Ureter (tissue), 1 donor: ENCODE results near the gene CPE. TPM values are rescaled to one million over a fixed set of nuclear protein-coding genes. Genes with fewer than 3 reads are reported as not detected.

ENCODE experiments used
- DNase-seq: peaks from one replicate; pipeline ENCODE4 v3.0.0-alpha.2; 2020; ENCODE audit warnings: low spot score
- total RNA-seq: library from RNA; stranded (reverse); gene quantifications from one replicate; pipeline ENCODE4 v1.2.4, GENCODE V29; 2023
- donor health status: DM: yes; HTN: yes; CAD: no.

Gene CPE
- total RNA-seq, 1 donor from 2014 or later = 70.4 TPM

DNA sequence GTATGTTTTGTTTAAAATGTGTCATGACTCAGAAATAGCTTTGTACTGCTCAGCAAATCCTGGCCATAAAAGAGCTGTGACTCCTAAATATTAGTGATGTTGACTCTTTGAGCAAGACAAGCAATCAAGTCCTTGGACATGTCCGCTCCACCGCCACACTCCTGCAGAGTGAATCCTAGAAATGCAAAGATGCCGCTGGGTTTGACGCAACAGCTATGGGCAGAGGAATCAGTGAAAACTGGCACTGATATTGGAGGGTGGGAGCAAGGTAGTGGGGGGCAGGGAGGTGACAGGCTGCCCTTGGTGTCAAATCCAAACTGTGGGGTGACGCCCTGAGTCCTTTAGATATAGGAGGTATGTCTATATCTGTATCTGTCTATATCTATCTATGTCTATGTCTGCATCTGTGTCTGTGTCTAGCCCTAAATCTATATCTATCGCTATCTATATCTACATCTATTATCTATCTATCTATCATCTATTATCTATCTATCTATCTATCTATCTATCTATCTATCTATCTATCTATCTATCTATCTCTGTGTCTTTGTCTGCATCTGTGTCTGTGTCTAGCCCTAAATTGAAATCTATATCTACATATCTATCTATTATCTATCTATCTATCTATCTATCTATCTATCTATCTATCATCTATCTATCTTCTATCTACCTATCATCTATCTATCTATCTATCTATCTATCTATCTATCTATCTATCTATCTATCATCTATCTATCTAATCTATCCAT is 129.7 kb downstream of the CPE start:
- no peak for DNase-seq

GRCh38 chr4:165512424-165512823 is 133.6 kb downstream of the CPE start:
- DNase-seq = no peak

DNA sequence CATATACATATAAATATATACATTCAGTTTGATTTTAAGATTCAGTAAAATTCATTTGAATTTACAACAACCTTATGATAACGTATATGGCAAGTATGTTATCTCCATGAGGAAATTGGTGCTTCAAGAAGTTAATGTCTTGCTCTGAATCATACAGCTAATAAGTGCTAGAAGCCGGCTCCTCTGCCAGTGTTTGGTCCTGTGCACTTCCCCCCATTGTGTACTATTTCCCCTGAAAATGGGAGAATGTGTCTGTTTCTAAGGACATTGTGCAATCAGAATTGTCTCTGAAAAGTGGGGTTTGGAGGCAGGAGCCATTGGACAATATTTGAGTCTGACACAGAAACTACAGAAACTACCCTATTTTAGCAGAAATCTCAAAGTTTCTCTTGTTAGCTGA is 135.9 kb downstream of the CPE start:
- DNase-seq = no peak

- DNase-seq = no peak
Measured at GRCh38 chr4:165515201-165515600, 136.4 kb downstream of the CPE start.

GRCh38 chr4:165516281-165516833 is 137.5 kb downstream of the CPE start:
- no peak for DNase-seq

DNA sequence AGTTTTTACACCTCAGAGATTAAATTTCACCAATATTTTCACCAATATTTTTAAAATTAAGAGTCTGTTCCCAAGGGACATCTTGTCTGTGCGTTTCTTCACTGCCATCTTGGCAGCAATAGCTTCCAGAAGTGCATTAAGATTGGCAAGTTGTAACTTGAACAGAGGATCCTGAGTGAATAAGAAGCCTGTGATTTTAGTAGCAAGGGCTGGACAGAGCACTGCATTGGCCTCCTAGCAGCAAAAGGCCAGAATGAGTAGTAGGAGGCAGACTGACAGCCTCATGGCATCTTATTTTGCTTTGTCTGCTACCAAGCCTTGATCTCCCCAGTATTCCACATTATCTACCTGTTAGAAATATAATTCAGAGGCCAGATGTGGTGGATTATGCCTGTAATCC is 138.4 kb downstream of the CPE start:
- DNase-seq = no peak

DNA sequence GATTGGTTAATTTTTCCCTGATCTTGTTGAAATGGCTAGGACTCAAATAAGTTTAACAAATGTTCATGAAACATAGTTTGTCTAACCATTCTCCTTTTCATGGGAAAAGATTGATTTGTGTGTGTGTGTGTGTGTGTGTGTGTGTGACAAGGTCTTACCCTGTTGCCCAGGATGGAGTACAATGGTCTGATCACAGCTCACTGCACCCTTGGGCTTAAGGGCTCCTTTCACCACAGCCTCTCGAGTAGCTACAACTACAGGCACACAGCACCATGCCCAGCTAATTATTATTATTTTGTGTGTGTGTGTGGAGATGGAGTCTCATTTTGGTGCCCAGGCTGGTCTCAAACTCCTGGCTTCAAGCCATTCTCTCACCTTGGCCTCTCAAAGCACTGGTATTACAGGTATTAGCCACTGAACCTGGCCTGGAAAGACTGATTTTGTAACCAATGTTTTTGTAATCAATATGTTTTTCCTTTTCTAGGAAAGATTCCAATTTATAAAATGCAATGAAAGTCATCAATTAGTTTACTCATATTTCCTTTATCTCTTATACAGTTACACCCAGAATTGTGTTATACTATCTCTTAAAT is 139.3 kb downstream of the CPE start:
- no peak for DNase-seq

DNA sequence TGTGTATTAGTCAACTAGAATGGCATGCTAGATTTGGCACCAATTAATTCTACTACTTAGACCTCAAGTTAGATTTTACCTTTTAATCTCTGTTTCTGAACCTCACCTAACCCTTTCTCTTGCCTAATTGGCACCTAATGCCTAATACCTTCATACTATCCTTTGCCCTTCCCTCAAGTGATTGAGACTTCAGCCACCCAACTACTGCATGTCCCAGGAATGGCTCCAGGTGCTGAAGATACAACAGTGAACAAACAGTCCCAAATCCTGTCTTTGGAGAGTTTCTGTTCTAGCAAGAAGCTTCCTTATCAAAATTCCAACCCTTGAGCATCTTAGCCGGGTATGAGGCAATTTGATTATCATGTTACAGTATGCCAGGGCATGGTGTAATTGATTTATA is 139.9 kb downstream of the CPE start:
- DNase-seq = no peak

DNA sequence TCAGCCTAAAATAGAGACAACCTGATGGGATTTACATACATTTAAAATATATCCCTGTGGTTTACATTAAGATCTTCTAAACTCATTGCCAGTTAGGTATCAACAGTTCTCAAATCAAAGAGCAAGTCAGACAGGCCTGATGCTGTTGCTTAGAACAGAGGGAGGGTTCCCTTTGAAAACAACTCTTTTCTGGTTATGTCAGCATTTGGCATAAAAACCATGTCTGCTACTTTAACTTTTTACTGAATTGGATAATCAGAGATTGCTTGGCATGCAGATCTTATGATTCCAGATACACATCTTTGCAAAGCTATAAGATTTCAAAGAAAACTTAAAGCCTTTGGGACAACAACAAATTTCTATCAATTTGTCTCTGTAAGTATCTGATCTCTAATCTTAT is 140.8 kb downstream of the CPE start:
- DNase-seq = no peak

DNA sequence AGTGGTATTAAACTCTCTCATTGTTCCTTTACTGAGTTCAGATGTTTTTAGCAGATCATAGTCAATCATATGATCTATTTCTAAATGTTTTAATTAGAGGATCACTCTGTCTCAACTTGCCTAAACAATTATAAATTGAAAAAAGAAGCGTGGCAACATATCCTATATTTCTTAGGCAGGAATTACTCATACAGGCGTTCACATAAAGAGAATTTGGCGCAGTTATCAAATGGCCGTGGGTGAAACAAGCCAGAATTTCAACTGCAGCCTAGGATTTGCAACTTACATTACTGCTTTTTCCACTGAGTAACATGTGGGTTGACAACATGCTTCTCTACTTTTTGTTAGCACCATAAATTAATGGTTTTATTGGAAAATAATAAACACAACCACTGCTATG is 141.3 kb downstream of the CPE start:
- no peak for DNase-seq

GRCh38 chr4:165522050-165522449 is 143.2 kb downstream of the CPE start:
- no peak for DNase-seq

DNA sequence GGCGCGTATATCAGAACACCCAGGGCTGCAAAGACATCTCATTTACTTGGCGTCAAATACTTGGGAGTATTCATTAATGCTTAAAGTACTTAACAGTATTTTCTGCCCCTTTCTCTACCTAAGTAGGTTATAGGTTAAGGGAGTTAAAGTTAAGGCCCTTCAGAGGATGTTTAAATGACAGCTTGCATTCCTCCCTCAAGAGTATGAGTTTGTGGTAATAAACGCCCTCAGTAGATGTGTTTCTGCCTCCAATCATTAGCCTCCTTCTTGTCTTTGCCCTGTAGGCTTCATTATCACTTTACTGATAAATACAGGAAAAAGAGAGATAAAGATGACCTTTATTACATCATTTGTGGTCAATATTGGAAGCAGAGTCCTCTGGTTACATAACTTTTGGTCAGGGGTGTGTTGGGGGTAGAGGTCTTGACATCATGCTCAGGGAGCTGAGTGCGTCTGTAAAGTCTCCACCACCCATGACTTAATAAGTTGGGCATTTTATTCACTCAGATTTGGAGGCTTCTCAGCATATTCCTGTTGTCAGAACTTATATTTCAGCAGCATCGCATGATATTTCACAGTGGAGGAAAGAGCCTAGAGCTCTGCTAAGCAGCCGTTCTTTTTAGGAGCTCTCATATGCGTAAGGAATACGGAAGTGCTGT is 145.9 kb downstream of the CPE start:
- DNase-seq = no peak

GRCh38 chr4:165532976-165533375 is 154.2 kb downstream of the CPE start:
- DNase-seq = no peak

DNA sequence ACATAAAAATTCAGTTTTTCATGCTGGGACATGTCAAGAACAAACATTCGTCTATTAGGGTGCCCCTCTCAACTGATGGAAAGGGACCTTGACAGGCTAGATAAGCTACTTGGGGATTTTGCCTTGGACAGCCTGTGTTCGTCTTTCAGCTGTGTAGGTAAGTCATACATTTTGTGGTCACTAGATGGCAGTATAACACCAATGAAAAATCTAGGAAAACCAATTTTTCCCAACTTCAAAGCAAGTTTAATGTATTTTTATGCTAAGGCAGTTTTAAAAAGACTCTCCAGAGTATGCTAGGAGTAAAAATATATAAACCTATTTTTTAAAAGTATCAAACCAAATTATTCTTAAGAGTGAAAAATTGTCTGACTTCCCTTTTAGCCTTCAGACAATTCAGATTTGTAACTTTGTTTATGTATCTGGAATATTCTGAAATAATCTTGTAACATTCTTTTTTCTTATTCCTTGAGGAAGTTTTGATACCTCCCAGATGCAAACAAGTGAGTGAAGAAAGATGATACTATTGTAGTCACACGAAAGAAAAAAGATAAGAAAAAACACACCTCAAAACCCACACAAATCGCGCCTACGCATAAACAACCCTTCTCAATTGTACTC is 158.3 kb downstream of the CPE start:
- no peak for DNase-seq

DNA sequence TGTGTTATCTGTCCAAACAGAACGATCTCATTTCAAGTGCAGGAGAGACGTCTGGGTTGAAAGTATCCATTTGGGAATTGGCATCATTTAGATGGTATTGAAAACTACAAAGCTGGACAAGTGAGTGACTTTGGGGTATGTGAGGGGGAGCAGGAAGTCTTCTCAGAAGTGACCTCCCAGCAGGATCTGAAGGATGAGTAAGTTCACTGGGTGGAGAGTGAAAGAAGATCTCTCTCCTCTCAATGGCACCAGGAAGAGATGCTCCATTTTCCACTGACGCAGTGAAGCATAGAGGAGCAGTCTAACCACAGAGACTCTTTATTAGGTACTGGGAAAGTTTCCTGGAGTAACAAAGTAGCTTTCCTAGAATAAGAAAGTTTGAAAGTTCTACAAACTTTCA is 161.0 kb downstream of the CPE start:
- DNase-seq = no peak

DNA sequence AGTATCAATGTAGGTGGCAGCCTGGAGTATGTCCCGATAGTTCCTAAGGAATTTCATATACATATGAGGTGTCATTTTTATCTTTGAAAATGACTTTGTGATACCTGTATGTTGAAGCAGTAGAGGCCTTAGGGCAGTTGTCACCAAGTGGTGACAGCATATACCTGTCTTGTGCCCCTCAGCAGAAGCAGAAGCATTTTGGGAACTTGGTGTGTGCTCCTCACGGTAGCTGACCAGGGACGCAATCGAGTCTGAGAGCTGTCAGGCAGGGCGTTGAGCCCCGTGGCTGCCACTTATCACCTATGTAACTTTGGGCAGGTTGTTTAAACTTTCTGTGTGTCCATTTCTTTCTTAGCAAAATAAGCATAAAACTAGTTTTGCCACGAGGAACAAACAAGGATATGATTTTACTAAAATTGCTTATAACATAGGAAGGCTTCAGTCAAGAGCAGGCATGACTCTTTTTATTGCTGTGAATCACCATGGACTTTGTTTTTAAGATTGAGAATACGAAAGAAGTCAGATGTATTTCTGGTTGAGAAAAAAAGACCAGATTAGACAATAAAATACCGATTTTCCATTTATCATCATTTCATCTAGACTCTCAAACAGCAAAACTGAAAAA is 161.5 kb downstream of the CPE start:
- no peak for DNase-seq

DNA sequence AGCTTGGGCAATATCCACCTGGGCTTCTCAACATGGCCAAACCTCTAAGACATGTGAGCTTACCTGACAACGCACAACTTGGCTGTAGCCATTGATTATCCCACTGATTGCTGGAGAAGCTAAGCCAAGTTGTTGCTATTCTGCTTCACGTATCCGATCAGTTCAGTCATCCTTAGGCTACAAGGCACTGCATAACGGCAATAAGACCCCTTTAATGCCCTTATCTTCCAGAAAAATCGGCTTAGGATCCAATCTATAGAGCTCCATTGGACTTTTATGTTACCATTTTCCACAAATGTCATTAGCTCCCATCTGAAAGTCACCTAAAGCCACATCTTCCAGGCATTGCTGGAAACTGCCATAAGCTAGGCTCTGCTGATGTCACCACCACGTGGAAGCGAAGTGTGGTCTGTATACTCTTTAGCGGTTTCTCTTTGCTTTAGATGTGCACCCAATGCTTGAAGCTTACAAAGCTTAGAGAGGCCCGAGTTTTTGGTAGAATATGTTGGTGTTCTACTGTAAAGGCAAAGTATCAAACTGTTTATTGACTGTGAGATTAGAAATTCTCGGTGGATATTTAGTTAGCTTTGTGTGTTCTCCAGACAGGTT is 163.1 kb downstream of the CPE start:
- DNase-seq = no peak

- DNase-seq = no peak
Measured at GRCh38 chr4:165542476-165542875, 163.7 kb downstream of the CPE start.
